Measurements from ENCODE around the gene MRPL21. TPM values are rescaled to one million over a fixed set of nuclear protein-coding genes. Genes with fewer than 3 reads are reported as not detected.

The MRPL21 gene
- total and polyA plus RNA-seq, 2 of the 13 experiments (the other 11 are each of a cell fraction or from before 2014, with no cell fraction given) = 61.5 to 100 TPM

GRCh38 chr11:68857037-68857586 is 46.5 kb downstream of the MRPL21 start (continued):
- TF ChIP-seq CHD4 (IDR thresholded peaks at IDR 0.05; ENCODE audit: borderline replicate concordance, low read length) = peak; percentile 38; the same call in 1 of the 2 replicates
- TF ChIP-seq ZBTB10 (CRISPR knock-in tag; IDR thresholded peaks at IDR 0.05; ENCODE audit: borderline replicate concordance) = 0 out of 2 replicates have a peak, but pooled peaks have one; percentile 19
- 0 out of 2 replicates have a peak, but pooled peaks have one; percentile 12 for TF ChIP-seq ZNF329 (CRISPR knock-in tag; IDR thresholded peaks at IDR 0.05; ENCODE audit: low read depth)
- 0 out of 2 replicates have a peak, but pooled peaks have one; percentile 21 for TF ChIP-seq RBFOX2 (IDR thresholded peaks at IDR 0.05; ENCODE audit: low read depth, low read length)
- 0 out of 2 replicates have a peak, but pooled peaks have one; percentile 28 for TF ChIP-seq ZNF784 (CRISPR knock-in tag; IDR thresholded peaks at IDR 0.05; ENCODE audit: borderline replicate concordance)
- TF ChIP-seq CTCF (CRISPR knock-in tag; IDR thresholded peaks at IDR 0.05) = peak; percentile 46
- TF ChIP-seq ZNF777 (CRISPR knock-in tag; IDR thresholded peaks at IDR 0.05) = peak; percentile 24; the same call in 1 of the 2 replicates
- 0 out of 2 replicates have a peak, but pooled peaks have one; percentile 24 for TF ChIP-seq KAT7 (CRISPR knock-in tag; IDR thresholded peaks at IDR 0.05; ENCODE audit: borderline replicate concordance)
- TF ChIP-seq AKAP8 (CRISPR knock-in tag; IDR thresholded peaks at IDR 0.05) = no peak

Measured in HepG2 (cell line).